ENCODE data around the gene RNF182. TPM values are rescaled to one million over a fixed set of nuclear protein-coding genes. Genes with fewer than 3 reads are reported as not detected.

RNF182 gene
- total and polyA plus RNA-seq, 9 of the 15 experiments (the other 6 are each of a cell fraction or from before 2014, with no cell fraction given): 12.8 to 22.8 (median 17.5) TPM

- DNase-seq (ENCODE audit: extremely low read depth in 1 of 4, low spot score in 3 of 4) (no peak), ATAC-seq (peak; percentile 62), FAIRE-seq (peak; percentile 42)
- Histone ChIP-seq H3K36me3 (ENCODE audit: control insufficient read depth, insufficient read depth, low read length) (no peaks in the 10 kb centered on the region), H3K9me1 (ENCODE audit: control insufficient read depth, insufficient read depth, low read length) (no peaks in the 10 kb centered on the region), H3K4me2 (ENCODE audit: insufficient read depth, low read length) (peak overlapping the region; percentile 24; the same call in 1 of the 2 replicates), H2AFZ (ENCODE audit: low read depth, low read length) (peak overlapping the region; percentile 27; the same call in 1 of the 2 replicates), H3K4me3 (no peak overlapping the region), H3K9me3 (replicated peaks; ENCODE audit: control insufficient read depth, insufficient read depth, low read depth, low read length) (no peaks in the 10 kb centered on the region), H3K79me2 (ENCODE audit: control insufficient read depth, insufficient read depth, low read length) (no peaks in the 10 kb centered on the region), H3K27me3 (ENCODE audit: control insufficient read depth in 2 of 2, insufficient read depth in 2 of 2, low read length in 2 of 2) (peaks cover 0 to 8% of the 10 kb centered on the region in 2 experiments; a peak in 2 of 5 replicates), H3K4me1 (replicated peaks in 1 of 2; ENCODE audit: control insufficient read depth in 2 of 2, insufficient read depth in 2 of 2, low read length in 2 of 2) (peaks cover 7 to 8% of the 10 kb centered on the region in 2 experiments; a peak in 4 of 5 replicates), H3K9ac (ENCODE audit: insufficient read depth in 1 of 2, low read depth in 2 of 2, low read length in 2 of 2) (peak overlapping the region in 1 of 2 experiments; percentile 67; a peak in 1 of 4 replicates), H4K20me1 (replicated peaks; ENCODE audit: control insufficient read depth, insufficient read depth, low read length) (no peaks in the 10 kb centered on the region), H3K27ac (ENCODE audit: extremely low read depth, low read depth, low read length) (no peak overlapping the region)
- CTCF ChIA-PET (ENCODE audit: low intra/inter-chr PET ratio): no interaction called here
- in situ Hi-C loops (cut with MboI): no loop called here
- POLR2A ChIA-PET: interaction anchor here (0.6 to 1.0 kb wide), 3 partner anchors 12 to 369 kb away, joined by 4 to 5 read pairs (median 5); no protein-coding TSS in a partner anchor
- intact Hi-C loops (cut with micrococcal nuclease): loop anchor here (10.0 kb wide), 1 partner anchor 328 kb away; the partner anchor contains the start of gene SIRT5
- WGBS (ENCODE audit: insufficient coverage, low coverage, missing lambda C conversion rate): 0% methylated on average over 6 of the region's 6 CpGs
- BruUV-seq (replicated peaks): no TSS peak
- TF ChIP-seq ARID1B (IDR thresholded peaks at IDR 0.05) (peak; percentile 20; the same call in 1 of the 2 replicates), GABPB2 (CRISPR knock-in tag; conservative IDR thresholded peaks at IDR 0.05) (no peak), NBN (IDR thresholded peaks at IDR 0.05; ENCODE audit: low read depth) (no peak), RFX1 (IDR thresholded peaks at IDR 0.05) (no peak), CREB3 (tag; conservative IDR thresholded peaks at IDR 0.05; ENCODE audit: low read depth) (no peak), HDAC2 (IDR thresholded peaks at IDR 0.05) (0 out of 2 replicates have a peak, but pooled peaks have one; percentile 18), E2F4 (CRISPR knock-in tag; IDR thresholded peaks at IDR 0.05; ENCODE audit: low read depth) (no peak), DPF2 (IDR thresholded peaks at IDR 0.05) (no peak), CBFA2T3 (IDR thresholded peaks at IDR 0.05) (0 out of 2 replicates have a peak, but pooled peaks have one; percentile 6), JUN (IDR thresholded peaks at IDR 0.05; ENCODE audit: borderline replicate concordance, low read depth, low read length) (no peak), JUN (CRISPR knock-in tag; IDR thresholded peaks at IDR 0.05; ENCODE audit: borderline replicate concordance) (no peak), RFX5 (IDR thresholded peaks at IDR 0.05; ENCODE audit: low read depth, low read length) (no peak)
- TF ChIP-seq, protein P1, sequence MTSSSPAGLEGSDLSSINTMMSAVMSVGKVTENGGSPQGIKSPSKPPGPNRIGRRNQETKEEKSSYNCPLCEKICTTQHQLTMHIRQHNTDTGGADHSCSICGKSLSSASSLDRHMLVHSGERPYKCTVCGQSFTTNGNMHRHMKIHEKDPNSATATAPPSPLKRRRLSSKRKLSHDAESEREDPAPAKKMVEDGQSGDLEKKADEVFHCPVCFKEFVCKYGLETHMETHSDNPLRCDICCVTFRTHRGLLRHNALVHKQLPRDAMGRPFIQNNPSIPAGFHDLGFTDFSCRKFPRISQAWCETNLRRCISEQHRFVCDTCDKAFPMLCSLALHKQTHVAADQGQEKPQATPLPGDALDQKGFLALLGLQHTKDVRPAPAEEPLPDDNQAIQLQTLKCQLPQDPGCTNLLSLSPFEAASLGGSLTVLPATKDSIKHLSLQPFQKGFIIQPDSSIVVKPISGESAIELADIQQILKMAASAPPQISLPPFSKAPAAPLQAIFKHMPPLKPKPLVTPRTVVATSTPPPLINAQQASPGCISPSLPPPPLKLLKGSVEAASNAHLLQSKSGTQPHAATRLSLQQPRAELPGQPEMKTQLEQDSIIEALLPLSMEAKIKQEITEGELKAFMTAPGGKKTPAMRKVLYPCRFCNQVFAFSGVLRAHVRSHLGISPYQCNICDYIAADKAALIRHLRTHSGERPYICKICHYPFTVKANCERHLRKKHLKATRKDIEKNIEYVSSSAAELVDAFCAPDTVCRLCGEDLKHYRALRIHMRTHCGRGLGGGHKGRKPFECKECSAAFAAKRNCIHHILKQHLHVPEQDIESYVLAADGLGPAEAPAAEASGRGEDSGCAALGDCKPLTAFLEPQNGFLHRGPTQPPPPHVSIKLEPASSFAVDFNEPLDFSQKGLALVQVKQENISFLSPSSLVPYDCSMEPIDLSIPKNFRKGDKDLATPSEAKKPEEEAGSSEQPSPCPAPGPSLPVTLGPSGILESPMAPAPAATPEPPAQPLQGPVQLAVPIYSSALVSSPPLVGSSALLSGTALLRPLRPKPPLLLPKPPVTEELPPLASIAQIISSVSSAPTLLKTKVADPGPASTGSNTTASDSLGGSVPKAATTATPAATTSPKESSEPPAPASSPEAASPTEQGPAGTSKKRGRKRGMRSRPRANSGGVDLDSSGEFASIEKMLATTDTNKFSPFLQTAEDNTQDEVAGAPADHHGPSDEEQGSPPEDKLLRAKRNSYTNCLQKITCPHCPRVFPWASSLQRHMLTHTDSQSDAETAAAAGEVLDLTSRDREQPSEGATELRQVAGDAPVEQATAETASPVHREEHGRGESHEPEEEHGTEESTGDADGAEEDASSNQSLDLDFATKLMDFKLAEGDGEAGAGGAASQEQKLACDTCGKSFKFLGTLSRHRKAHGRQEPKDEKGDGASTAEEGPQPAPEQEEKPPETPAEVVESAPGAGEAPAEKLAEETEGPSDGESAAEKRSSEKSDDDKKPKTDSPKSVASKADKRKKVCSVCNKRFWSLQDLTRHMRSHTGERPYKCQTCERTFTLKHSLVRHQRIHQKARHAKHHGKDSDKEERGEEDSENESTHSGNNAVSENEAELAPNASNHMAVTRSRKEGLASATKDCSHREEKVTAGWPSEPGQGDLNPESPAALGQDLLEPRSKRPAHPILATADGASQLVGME (CRISPR knock-in tag; IDR thresholded peaks at IDR 0.05): no peak
- TF ChIP-seq, protein P2, sequence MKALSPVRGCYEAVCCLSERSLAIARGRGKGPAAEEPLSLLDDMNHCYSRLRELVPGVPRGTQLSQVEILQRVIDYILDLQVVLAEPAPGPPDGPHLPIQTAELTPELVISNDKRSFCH (CRISPR knock-in tag; IDR thresholded peaks at IDR 0.05): no peak
- TF ChIP-seq, protein P2 (tag; IDR thresholded peaks at IDR 0.05): no peak
Observed at GRCh38 chr6:13902922-13903321, 21.8 kb upstream of the RNF182 start.
